HepG2 (cell line): ENCODE measurements around the gene IAH1. TPM values are rescaled to one million over a fixed set of nuclear protein-coding genes. Genes with fewer than 3 reads are reported as not detected.

Experiments used
- ATAC-seq: fragments of 200-7000 bp; cut with Tn5 transposase; 3 replicates; pipeline ENCODE4 v1.9.1; 2020; ENCODE audit warnings: mild to moderate bottlenecking, moderate library complexity
- BruUV-seq: library from RNA; stranded (reverse); fragments of 400-500 nt; replicated peaks from 2 replicates; lab custom pipeline; 2021; lab: Mats Ljungman, UMichigan
- CTCF ChIA-PET: fragments of 300-600 bp; formaldehyde crosslinking; extraction: SDS; loops from one replicate; lab custom pipeline; 2021; ENCODE audit warnings: low total read pairs, inconsistent platforms, low intra/inter-chr PET ratio; lab: Yijun Ruan, JAX
- POLR2A ChIA-PET: fragments of 350-600 bp; sonication (Branson Sonifier 250); formaldehyde crosslinking; loops from one replicate; lab custom pipeline; 2020; ENCODE audit warnings: antibody characterized with exemption, inconsistent platforms; lab: Yijun Ruan, JAX
- DNase-seq: peaks from one replicate; pipeline ENCODE4 v3.0.0-alpha.2; 2015; ENCODE audit warnings: low spot score
- FAIRE-seq: peaks from 3 replicates; lab custom pipeline; 2011; peaks lifted over from hg19 to GRCh38; lab: Jason Lieb, UNC
- H2AFZ ChIP-seq: one replicate; pipeline ENCODE4 v1.6.1; 2011; ENCODE audit warnings: low read length, inconsistent platforms
- H3K27ac ChIP-seq: fragments of 300-600 bp; 3 replicates; pipeline ENCODE4 v1.8.0; 2011; ENCODE audit warnings: mixed run types, mild to moderate bottlenecking, mixed read lengths, low read length, inconsistent platforms; ENCODE audit not compliant: insufficient read depth; ENCODE audit errors: extremely low read length
- H3K27me3 ChIP-seq, 2 experiments: fragments of 200-600 bp in 1 of 2; 2 replicates in 1 of 2; 3 replicates in 1 of 2; pipeline versions ENCODE4 v1.6.0 to v1.8.0; 2011; ENCODE audit warnings: low read length in 2 of 2, mild to moderate bottlenecking in 2 of 2, moderate library complexity in 2 of 2, inconsistent platforms in 1 of 2; ENCODE audit not compliant: insufficient read depth in 2 of 2, control insufficient read depth in 1 of 2
- H3K36me3 ChIP-seq, 2 experiments: fragments of 200-600 bp in 1 of 2; replicated peaks in 1 of 2; 2 replicates in 1 of 2; 3 replicates in 1 of 2; pipeline versions ENCODE4 v1.5.1 to v1.8.0; 2011; ENCODE audit warnings: low read length in 2 of 2, inconsistent platforms in 1 of 2; ENCODE audit not compliant: insufficient read depth in 2 of 2, control insufficient read depth in 1 of 2
- H3K4me1 ChIP-seq: 2 replicates; pipeline ENCODE4 v1.5.1; 2012; ENCODE audit warnings: low read length, inconsistent platforms; ENCODE audit not compliant: insufficient read depth
- H3K4me2 ChIP-seq: 2 replicates; pipeline ENCODE4 v1.6.0; 2011; ENCODE audit warnings: low read depth, low read length, inconsistent platforms
- H3K4me3 ChIP-seq, 3 experiments: fragments of 200-600 bp in 1 of 3; sonication (generic), shearing (Covaris generic) in 1 of 3; replicated peaks in 1 of 3; 2 replicates each; pipeline ENCODE4 v1.5.1; 2011 to 2016; ENCODE audit warnings: low read length in 3 of 3, inconsistent platforms in 2 of 3, low read depth in 2 of 3, mild to moderate bottlenecking in 2 of 3, control low read depth in 1 of 3, mixed read lengths in 1 of 3; ENCODE audit not compliant: insufficient read depth in 1 of 3
- H3K79me2 ChIP-seq: one replicate; pipeline ENCODE4 v1.6.1; 2011; ENCODE audit warnings: low read length, inconsistent platforms; ENCODE audit not compliant: insufficient read depth
- H3K9ac ChIP-seq: 2 replicates; pipeline ENCODE4 v1.6.0; 2011; ENCODE audit warnings: mild to moderate bottlenecking, low read depth, low read length, inconsistent platforms; ENCODE audit not compliant: insufficient read depth
- H3K9me3 ChIP-seq: 2 replicates; pipeline ENCODE4 v1.5.1; 2012; ENCODE audit warnings: mild to moderate bottlenecking, low read length
- H4K20me1 ChIP-seq: 2 replicates; pipeline ENCODE4 v1.6.0; 2011; ENCODE audit warnings: inconsistent platforms, mild to moderate bottlenecking, low read length, moderate library complexity; ENCODE audit not compliant: insufficient read depth
- FOXA3 ChIP-seq: IDR thresholded peaks from 2 replicates; pipeline ENCODE4 v1.6.1; 2016; ENCODE audit warnings: missing genetic modification reagents, missing compliant biosample characterization
- JARID2 ChIP-seq: sonication (generic); formaldehyde crosslinking; IDR thresholded peaks from 2 replicates; pipeline ENCODE4 v1.8.1; 2023; ENCODE audit warnings: missing genetic modification reagents, inconsistent platforms; ENCODE audit not compliant: insufficient replicate concordance
- NR3C1 ChIP-seq: sonication (generic); formaldehyde crosslinking; IDR thresholded peaks from 2 replicates; pipeline ENCODE4 v1.4.0; 2020; ENCODE audit warnings: missing genetic modification reagents
- REPIN1 ChIP-seq: sonication (generic); formaldehyde crosslinking; IDR thresholded peaks from 2 replicates; pipeline ENCODE4 v1.8.0; 2022; ENCODE audit warnings: missing genetic modification reagents, low read depth, mild to moderate bottlenecking, borderline replicate concordance
- RFX3 ChIP-seq: IDR thresholded peaks from 2 replicates; pipeline ENCODE4 v1.6.1; 2016; ENCODE audit warnings: missing biosample characterization, missing genetic modification reagents
- SIX4 ChIP-seq: sonication (generic); formaldehyde crosslinking; IDR thresholded peaks from 2 replicates; pipeline ENCODE4 v1.4.0; 2020; ENCODE audit warnings: missing genetic modification reagents
- YY1 ChIP-seq: IDR thresholded peaks from 2 replicates; pipeline ENCODE4 v1.6.1; 2011; ENCODE audit warnings: low read length, low read depth, moderate library complexity, mild to moderate bottlenecking; ENCODE audit not compliant: insufficient read depth, insufficient replicate concordance
- ZBTB7A ChIP-seq: sonication (generic); formaldehyde crosslinking; IDR thresholded peaks from 2 replicates; pipeline ENCODE4 v1.8.0; 2022; ENCODE audit warnings: mild to moderate bottlenecking, missing genetic modification reagents
- ZNF646 ChIP-seq: sonication (generic); formaldehyde crosslinking; IDR thresholded peaks from 2 replicates; pipeline ENCODE4 v1.9.0; 2021; ENCODE audit warnings: mild to moderate bottlenecking, missing genetic modification reagents
- ZNF737 ChIP-seq: sonication (generic); formaldehyde crosslinking; IDR thresholded peaks from 2 replicates; pipeline ENCODE4 v1.5.0; 2020; ENCODE audit warnings: missing genetic modification reagents, mild to moderate bottlenecking, borderline replicate concordance
- WGBS: methylation state at CpG from one replicate; pipeline ENCODE4 v1.1.6; 2017; ENCODE audit warnings: low lambda C conversion rate; 5-methylcytosine and 5-hydroxymethylcytosine counted together
- in situ Hi-C: cut with HindIII; loops from 2 replicates; pipeline ENCODE4 v1.10.0; 2017; ENCODE audit warnings: low pct_unique_long_range_greater_than_20kb; ENCODE audit not compliant: extremely low pct_ligation_motif_present
- intact Hi-C: fragments of 100-400 bp; cut with micrococcal nuclease; formaldehyde crosslinking; loops from one replicate; pipeline ENCODE4 v1.10.0; 2022; ENCODE audit not compliant: unreplicated experiment
- polyA plus RNA-seq, 8 experiments: library from polyadenylated mRNA; depleted of rRNA in 3 of 8; stranded (reverse) in 7 of 8; unstranded in 1 of 8; fragments of >200 nt; fragmentation: Illumina TruSeq in 4 of 8; extraction: Trizol in 4 of 8; gene quantifications; 2 replicates each; pipeline versions ENCODE4 v1.2.1 to v1.2.3, GENCODE V29; 2011 to 2016; ENCODE audit warnings: low read depth in 4 of 8, missing spikeins in 1 of 8, mixed read lengths in 1 of 8; ENCODE audit not compliant: insufficient read depth in 1 of 8
- total RNA-seq, 5 experiments: library from RNA; depleted of rRNA; stranded (reverse); fragments of >200 nt; fragmentation: Illumina TruSeq; extraction: Trizol; gene quantifications; 2 replicates each; pipeline ENCODE4 v1.2.3, GENCODE V29; 2016; ENCODE audit warnings: low read depth in 1 of 5

The IAH1 gene
- total and polyA plus RNA-seq, 2 of the 13 experiments (the other 11 are each of a cell fraction or from before 2014, with no cell fraction given) = 43.6 to 44.4 TPM

GRCh38 chr2:9483107-9483506 lies 8.8 kb downstream of the IAH1 start:
- BruUV-seq = no TSS peak
- Histone ChIP-seq H2AFZ (no peak overlapping the region), H4K20me1 (no peaks in the 10 kb centered on the region), H3K27ac (no peak overlapping the region), H3K27me3 (no peaks in the 10 kb centered on the region), H3K4me2 (no peak overlapping the region), H3K4me3 (no peak overlapping the region), H3K9ac (no peak overlapping the region), H3K4me1 (peaks cover 24% of the 10 kb centered on the region), H3K36me3 (peaks cover 8 to 35% of the 10 kb centered on the region in 2 experiments), H3K79me2 (no peaks in the 10 kb centered on the region), H3K9me3 (no peaks in the 10 kb centered on the region)
- ATAC-seq = no peak
- CTCF ChIA-PET = no interaction called here
- no peak for TF ChIP-seq NR3C1
- no peak for TF ChIP-seq REPIN1 (CRISPR knock-in tag)
- no peak for TF ChIP-seq YY1
- no peak for DNase-seq
- POLR2A ChIA-PET = no interaction called here
- FAIRE-seq = no peak
- in situ Hi-C loops = no loop called here
- intact Hi-C loops = no loop called here

GRCh38 chr2:9484533-9484932 lies 10.2 kb downstream of the IAH1 start:
- FAIRE-seq = no peak
- ChIA-PET POLR2A (no interaction called here), CTCF (no interaction called here)
- peaks cover 24% of the 10 kb centered on the region for H3K4me1 ChIP-seq
- H3K4me3 ChIP-seq = no peak overlapping the region
- in situ Hi-C loops (no loop called here), intact Hi-C loops (no loop called here)
- no peak overlapping the region for H3K4me2 ChIP-seq
- H3K27ac ChIP-seq = no peak overlapping the region
- no peaks in the 10 kb centered on the region for H3K79me2 ChIP-seq
- peaks cover 9 to 44% of the 10 kb centered on the region in 2 experiments for H3K36me3 ChIP-seq
- 88% methylated on average over 5 of the region's 5 CpGs for WGBS
- TF ChIP-seq SIX4 (CRISPR knock-in tag) (no peak), ZNF737 (CRISPR knock-in tag) (no peak), ZBTB7A (CRISPR knock-in tag) (no peak), FOXA3 (CRISPR knock-in tag) (no peak), JARID2 (CRISPR knock-in tag) (no peak), ZNF646 (no peak), RFX3 (no peak)
- no peaks in the 10 kb centered on the region for H4K20me1 ChIP-seq
- no peak overlapping the region for H3K9ac ChIP-seq
- H3K27me3 ChIP-seq = no peaks in the 10 kb centered on the region
- DNase-seq = no peak
- ATAC-seq = no peak
- no peak overlapping the region for H2AFZ ChIP-seq
- no TSS peak for BruUV-seq
- H3K9me3 ChIP-seq = no peaks in the 10 kb centered on the region
